HG02763 (cell line): ENCODE results near the gene GALK2.

Source experiments
- ATAC-seq: cut with Tn5 transposase; IDR thresholded peaks from one replicate; pipeline ENCODE4 v1.9.1; 2021; ENCODE audit warnings: mild to moderate bottlenecking, moderate library complexity; ENCODE audit not compliant: unreplicated experiment

The GALK2 gene

GRCh38 chr15:49169880-49170597 lies at the start of gene GALK2:
GALK2 (plus strand) TSS chr15:49170247; CDS start chr15:49170323, 76 bp downstream.
- peak; percentile 98 for ATAC-seq

GRCh38 chr15:49120832-49121231 lies 49.2 kb upstream of the GALK2 start:
- no peak for ATAC-seq

GRCh38 chr15:49121901-49122300 lies 48.1 kb upstream of the GALK2 start:
- no peak for ATAC-seq

GRCh38 chr15:49122541-49123062 lies 47.4 kb upstream of the GALK2 start:
- ATAC-seq = no peak

GRCh38 chr15:49124371-49124770 lies 45.7 kb upstream of the GALK2 start:
- ATAC-seq = no peak

- no peak for ATAC-seq
These were observed 38.6 kb upstream of the GALK2 start for GRCh38 chr15:49131403-49131802.

GRCh38 chr15:49134683-49135341 lies 35.2 kb upstream of the GALK2 start:
- no peak for ATAC-seq

GRCh38 chr15:49135342-49135857 lies 34.6 kb upstream of the GALK2 start:
- no peak for ATAC-seq

GRCh38 chr15:49135911-49136310 lies 34.1 kb upstream of the GALK2 start:
- ATAC-seq = no peak

GRCh38 chr15:49137861-49138260 lies 32.2 kb upstream of the GALK2 start:
- no peak for ATAC-seq

GRCh38 chr15:49145651-49146609 lies 24.1 kb upstream of the GALK2 start:
- no peak for ATAC-seq

GRCh38 chr15:49148298-49148697 lies 21.7 kb upstream of the GALK2 start:
- ATAC-seq = no peak

- ATAC-seq = no peak
These were observed 21.3 kb upstream of the GALK2 start for GRCh38 chr15:49148727-49149126.

- no peak for ATAC-seq
These were observed 18.2 kb upstream of the GALK2 start for GRCh38 chr15:49151831-49152230.

- no peak for ATAC-seq
These were observed 17.3 kb upstream of the GALK2 start for GRCh38 chr15:49152552-49153312.

GRCh38 chr15:49154359-49154758 lies 15.7 kb upstream of the GALK2 start:
- no peak for ATAC-seq

- no peak for ATAC-seq
These were observed 15.3 kb upstream of the GALK2 start for GRCh38 chr15:49154799-49155109.

GRCh38 chr15:49155110-49155833 lies 14.8 kb upstream of the GALK2 start, which contains the start of gene COPS2:
COPS2 (minus strand) TSS chr15:49155599; CDS start chr15:49155578, 21 bp downstream.
- ATAC-seq = peak; percentile 94

- ATAC-seq = no peak
These were observed 14.0 kb upstream of the GALK2 start for GRCh38 chr15:49155834-49156627.
